ENCODE measurements around the gene CTNNA3.

- TF ChIP-seq EP300 (IDR thresholded peaks at IDR 0.05): no peak
- TF ChIP-seq CTCF (IDR thresholded peaks at IDR 0.05): no peak
- no peak for TF ChIP-seq POLR2A (IDR thresholded peaks at IDR 0.05)
Measured at GRCh38 chr10:66604195-66604594, 1091.8 kb downstream of the CTNNA3 start.

All from upper lobe of left lung (tissue), 4 donors.